ENCODE measurements around the gene CFAP46.
A peak's percentile ranks its signal among the peaks of the same experiment; 100 is the strongest.

Gene CFAP46

GRCh38 chr10:132786476-132786883 is 155.9 kb downstream of the CFAP46 start:
- H3K9me3 ChIP-seq (ENCODE audit: control insufficient read depth, insufficient read depth, low read length) = no peaks in the 10 kb centered on the region
- H3K27ac ChIP-seq (ENCODE audit: low read length) = no peak overlapping the region
- H3K36me3 ChIP-seq (ENCODE audit: control insufficient read depth, insufficient read depth, low read length) = peaks cover 3% of the 10 kb centered on the region; the same call in 1 of the 2 replicates
- H3K4me1 ChIP-seq (ENCODE audit: control insufficient read depth, insufficient read depth, low read length) = peaks cover 5% of the 10 kb centered on the region; the same call in 1 of the 2 replicates
- no CpG with 5 or more reads among the region's 58 CpGs for WGBS (ENCODE audit: insufficient coverage, insufficient read length)
- peaks cover 65% of the 10 kb centered on the region for H3K27me3 ChIP-seq (ENCODE audit: control insufficient read depth, insufficient read depth, low read length)
- H3K4me3 ChIP-seq (ENCODE audit: low read length) = no peak overlapping the region
- DNase-seq (ENCODE audit: low read depth, low spot score) = no peak

- Histone ChIP-seq H3K4me3 (ENCODE audit: low read length) (peak within 1 kb of the TSS; percentile 21; the same call in 1 of the 2 replicates), H3K27ac (ENCODE audit: low read length) (no peak within 1 kb of the TSS), H3K9me3 (ENCODE audit: control insufficient read depth, insufficient read depth, low read length) (no peaks in the 10 kb centered on the region), H3K36me3 (ENCODE audit: control insufficient read depth, insufficient read depth, low read length) (peaks cover 3% of the 10 kb centered on the region; the same call in 1 of the 2 replicates), H3K27me3 (ENCODE audit: control insufficient read depth, insufficient read depth, low read length) (peaks cover 66% of the 10 kb centered on the region), H3K4me1 (ENCODE audit: control insufficient read depth, insufficient read depth, low read length) (peaks cover 5% of the 10 kb centered on the region; the same call in 1 of the 2 replicates)
- no peak for DNase-seq (ENCODE audit: low read depth, low spot score)
- WGBS (ENCODE audit: insufficient coverage, insufficient read length) = no CpG with 5 or more reads among the region's 119 CpGs
These were observed 156.5 kb downstream of the CFAP46 start, which contains the start of gene NKX6-2 for GRCh38 chr10:132785723-132786475. TSS of gene NKX6-2 (minus strand) at chr10:132786147. CDS start at chr10:132785948, 199 bp downstream.

DNA sequence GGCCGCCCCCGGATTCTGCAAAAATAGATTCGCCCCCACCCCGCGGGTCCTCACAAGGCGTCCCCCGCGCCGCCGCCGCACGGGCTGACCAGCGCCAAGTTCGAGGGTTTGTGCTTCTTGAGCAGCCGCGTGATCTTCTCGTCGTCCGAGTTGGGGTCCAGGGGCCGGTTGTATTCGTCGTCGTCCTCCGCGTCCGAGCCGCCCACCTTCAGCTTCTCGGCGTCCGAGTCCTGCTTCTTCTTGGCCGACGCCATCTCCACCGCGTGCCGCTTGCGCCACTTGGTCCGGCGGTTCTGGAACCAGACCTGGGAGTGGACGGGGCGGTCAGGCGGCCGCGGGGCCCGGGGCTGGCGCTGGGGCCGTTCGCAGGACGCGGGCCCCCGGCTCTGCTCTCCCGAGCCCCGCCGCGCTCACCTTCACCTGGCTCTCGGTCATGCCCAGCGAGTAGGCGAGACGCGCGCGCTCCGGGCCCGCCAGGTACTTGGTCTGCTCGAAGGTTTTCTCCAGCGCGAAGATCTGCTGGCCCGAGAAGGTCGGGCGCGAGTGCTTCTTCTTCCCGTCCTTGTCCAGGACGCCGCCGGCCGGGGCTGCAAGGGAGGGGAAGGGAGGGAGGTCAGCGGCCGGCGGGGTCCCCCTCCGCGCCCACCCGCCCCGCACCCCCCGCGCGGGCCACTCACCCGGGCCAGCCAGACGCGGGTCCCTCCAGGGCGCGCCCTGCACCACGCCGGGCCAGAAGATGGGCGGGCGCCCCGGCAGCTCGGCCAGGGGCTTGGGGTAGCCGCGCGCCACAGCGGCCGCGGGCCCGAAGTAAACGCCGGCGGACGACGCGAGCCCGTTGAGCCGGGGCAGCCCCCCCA is 157.3 kb downstream of the CFAP46 start:
- peaks cover 5% of the 10 kb centered on the region; the same call in 1 of the 2 replicates for H3K4me1 ChIP-seq (ENCODE audit: control insufficient read depth, insufficient read depth, low read length)
- peak overlapping the region; percentile 21; the same call in 1 of the 2 replicates for H3K4me3 ChIP-seq (ENCODE audit: low read length)
- H3K9me3 ChIP-seq (ENCODE audit: control insufficient read depth, insufficient read depth, low read length) = no peaks in the 10 kb centered on the region
- no peak overlapping the region for H3K27ac ChIP-seq (ENCODE audit: low read length)
- no CpG with 5 or more reads among the region's 111 CpGs for WGBS (ENCODE audit: insufficient coverage, insufficient read length)
- peaks cover 3% of the 10 kb centered on the region; the same call in 1 of the 2 replicates for H3K36me3 ChIP-seq (ENCODE audit: control insufficient read depth, insufficient read depth, low read length)
- H3K27me3 ChIP-seq (ENCODE audit: control insufficient read depth, insufficient read depth, low read length) = peaks cover 65% of the 10 kb centered on the region
- DNase-seq (ENCODE audit: low read depth, low spot score) = no peak

DNA sequence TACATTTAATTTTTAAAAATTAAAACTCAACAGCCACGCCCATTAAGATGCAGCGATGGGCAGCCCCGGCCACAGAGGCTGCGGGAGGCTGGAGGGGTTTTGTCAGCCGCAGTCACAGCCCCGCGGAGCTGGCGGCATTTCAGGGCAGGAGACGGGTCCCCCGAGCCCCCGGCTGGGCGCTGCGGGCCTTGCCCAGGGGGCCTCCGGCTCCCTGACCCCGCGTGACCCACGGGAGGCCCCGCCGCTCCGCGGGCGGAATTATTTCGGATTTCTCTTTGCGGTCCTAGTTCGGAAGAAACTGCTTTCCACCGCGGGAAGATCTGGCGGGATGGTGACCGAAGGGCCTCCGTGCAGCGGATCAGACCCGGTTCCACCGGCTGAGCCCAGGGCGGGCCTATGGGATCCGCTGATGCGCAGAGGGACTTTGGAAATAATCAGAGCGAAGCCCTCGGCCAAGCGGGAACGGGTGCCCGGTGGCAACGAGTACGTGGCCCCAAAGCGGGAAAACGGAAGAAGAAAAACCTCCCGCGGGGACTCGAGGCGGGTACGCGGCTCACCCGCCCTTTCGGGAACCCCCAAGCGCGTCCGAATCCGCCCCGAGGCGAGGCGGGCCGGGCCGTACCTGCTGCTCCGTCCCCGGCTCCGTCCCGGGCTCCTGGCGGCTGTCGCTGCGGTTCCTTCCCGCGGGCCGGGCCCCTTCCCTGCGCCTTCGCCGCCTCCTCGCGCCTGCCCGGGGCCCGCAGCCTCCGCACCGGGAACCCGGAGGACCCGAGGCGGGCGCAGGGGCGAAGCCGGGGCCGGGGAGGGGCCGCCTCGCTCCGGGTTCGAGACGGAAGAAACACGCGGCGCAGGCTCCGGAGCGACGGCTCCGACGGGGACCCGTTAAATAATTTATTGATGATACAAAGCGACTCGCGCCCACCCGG is 158.2 kb downstream of the CFAP46 start:
- Histone ChIP-seq H3K9me3 (ENCODE audit: control insufficient read depth, insufficient read depth, low read length) (no peaks in the 10 kb centered on the region), H3K4me3 (ENCODE audit: low read length) (no peak overlapping the region), H3K27me3 (ENCODE audit: control insufficient read depth, insufficient read depth, low read length) (peaks cover 57% of the 10 kb centered on the region), H3K27ac (ENCODE audit: low read length) (no peak overlapping the region), H3K4me1 (ENCODE audit: control insufficient read depth, insufficient read depth, low read length) (peaks cover 5% of the 10 kb centered on the region; the same call in 1 of the 2 replicates), H3K36me3 (ENCODE audit: control insufficient read depth, insufficient read depth, low read length) (peaks cover 5% of the 10 kb centered on the region; the same call in 1 of the 2 replicates)
- no CpG with 5 or more reads among the region's 106 CpGs for WGBS (ENCODE audit: insufficient coverage, insufficient read length)
- no peak for DNase-seq (ENCODE audit: low read depth, low spot score)

DNA sequence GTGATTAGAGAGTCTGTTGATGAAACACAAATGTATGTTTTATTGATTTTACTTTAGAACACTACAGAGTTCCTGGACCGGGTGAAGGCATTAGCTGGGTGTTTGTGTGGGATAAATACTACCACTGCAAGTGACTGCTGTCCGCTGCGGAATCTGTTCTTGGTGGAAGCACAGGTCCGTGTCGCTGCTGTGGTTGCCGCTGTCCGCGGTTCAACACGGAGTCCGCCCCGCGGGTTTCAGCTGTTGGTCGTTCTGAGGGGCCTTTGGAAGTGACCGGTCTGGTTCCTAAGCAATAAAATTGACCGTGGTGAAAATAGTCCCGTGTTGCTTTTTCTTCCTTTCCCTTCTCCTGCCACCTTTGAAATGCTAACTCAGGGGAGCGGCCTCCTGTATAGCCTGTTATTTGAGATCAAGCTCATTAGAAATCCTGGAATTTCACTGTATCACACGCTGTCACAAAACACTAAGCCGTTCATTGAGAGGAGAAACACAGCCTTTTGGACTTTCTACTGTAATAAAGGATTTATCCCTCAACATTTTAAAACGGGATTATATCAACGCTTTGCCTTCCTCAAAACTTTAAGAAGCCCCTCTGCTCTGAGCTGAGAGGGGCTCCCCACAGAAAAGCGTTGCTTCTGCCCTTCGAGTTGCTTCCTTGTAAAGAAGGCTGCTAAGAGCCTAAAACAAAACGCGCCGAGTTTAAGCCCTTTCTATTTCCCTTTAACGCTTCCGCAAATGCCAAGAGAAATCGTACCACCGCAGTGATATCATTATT is 159.0 kb downstream of the CFAP46 start:
- no CpG with 5 or more reads among the region's 30 CpGs for WGBS (ENCODE audit: insufficient coverage, insufficient read length)
- Histone ChIP-seq H3K9me3 (ENCODE audit: control insufficient read depth, insufficient read depth, low read length) (no peaks in the 10 kb centered on the region), H3K36me3 (ENCODE audit: control insufficient read depth, insufficient read depth, low read length) (peaks cover 6% of the 10 kb centered on the region; the same call in 1 of the 2 replicates), H3K4me1 (ENCODE audit: control insufficient read depth, insufficient read depth, low read length) (peaks cover 5% of the 10 kb centered on the region; the same call in 1 of the 2 replicates), H3K27ac (ENCODE audit: low read length) (no peak overlapping the region), H3K4me3 (ENCODE audit: low read length) (no peak overlapping the region), H3K27me3 (ENCODE audit: control insufficient read depth, insufficient read depth, low read length) (peaks cover 49% of the 10 kb centered on the region)
- no peak for DNase-seq (ENCODE audit: low read depth, low spot score)

DNA sequence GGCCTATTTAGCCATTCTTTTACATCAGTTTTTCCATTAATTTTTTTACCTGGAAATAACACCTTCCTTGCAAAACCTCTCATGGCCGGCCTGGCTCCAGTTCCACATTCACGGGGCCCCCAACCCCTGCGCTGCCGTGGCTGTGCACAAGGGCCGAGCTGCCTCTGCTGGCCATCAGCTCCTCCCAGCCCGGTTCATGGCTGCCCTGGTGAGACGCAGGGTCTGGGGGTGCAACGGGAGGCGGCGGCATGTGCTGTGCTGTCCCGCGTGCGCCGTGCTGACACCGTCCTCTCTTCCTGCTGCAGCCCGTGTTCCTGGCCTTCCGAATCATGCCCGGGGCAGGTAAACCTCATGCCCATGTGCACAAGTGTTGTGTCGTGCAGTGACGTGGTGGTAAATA is 160.8 kb downstream of the CFAP46 start:
- H3K27me3 ChIP-seq (ENCODE audit: control insufficient read depth, insufficient read depth, low read length) = peaks cover 36% of the 10 kb centered on the region
- no CpG with 5 or more reads among the region's 20 CpGs for WGBS (ENCODE audit: insufficient coverage, insufficient read length)
- no peak for DNase-seq (ENCODE audit: low read depth, low spot score)

DNA sequence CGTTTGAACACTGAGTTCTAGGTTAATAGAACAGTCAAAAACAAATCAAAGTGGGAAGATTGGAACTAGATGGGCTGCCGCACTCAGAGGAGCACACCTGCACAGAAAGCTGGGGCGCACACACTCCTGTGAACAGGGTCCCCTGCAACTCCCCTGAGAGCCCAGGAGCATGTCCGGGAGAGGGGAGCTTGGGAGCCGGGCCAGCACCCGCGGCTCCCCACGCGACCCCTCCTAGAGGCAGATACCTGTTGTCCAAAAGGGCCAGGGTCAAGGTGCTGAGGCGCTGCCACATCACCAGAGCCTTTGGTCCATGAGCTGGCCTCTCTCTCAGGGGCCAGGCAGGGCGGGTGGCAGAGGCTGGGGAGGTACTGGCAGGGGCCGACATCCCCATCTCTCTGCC is 162.0 kb downstream of the CFAP46 start:
- peaks cover 31% of the 10 kb centered on the region for H3K27me3 ChIP-seq (ENCODE audit: control insufficient read depth, insufficient read depth, low read length)
- H3K4me3 ChIP-seq (ENCODE audit: low read length) = no peak overlapping the region
- WGBS (ENCODE audit: insufficient coverage, insufficient read length) = no CpG with 5 or more reads among the region's 12 CpGs
- H3K9me3 ChIP-seq (ENCODE audit: control insufficient read depth, insufficient read depth, low read length) = no peaks in the 10 kb centered on the region
- H3K36me3 ChIP-seq (ENCODE audit: control insufficient read depth, insufficient read depth, low read length) = peaks cover 6% of the 10 kb centered on the region; the same call in 1 of the 2 replicates
- H3K4me1 ChIP-seq (ENCODE audit: control insufficient read depth, insufficient read depth, low read length) = peaks cover 2% of the 10 kb centered on the region; the same call in 1 of the 2 replicates
- no peak overlapping the region for H3K27ac ChIP-seq (ENCODE audit: low read length)
- DNase-seq (ENCODE audit: low read depth, low spot score) = no peak

More for the DNA sequence above, 160.8 kb downstream of the CFAP46 start:
- Histone ChIP-seq H3K4me3 (ENCODE audit: low read length) (no peak overlapping the region), H3K27ac (ENCODE audit: low read length) (no peak overlapping the region), H3K36me3 (ENCODE audit: control insufficient read depth, insufficient read depth, low read length) (peaks cover 6% of the 10 kb centered on the region; the same call in 1 of the 2 replicates), H3K4me1 (ENCODE audit: control insufficient read depth, insufficient read depth, low read length) (peaks cover 5% of the 10 kb centered on the region; the same call in 1 of the 2 replicates), H3K9me3 (ENCODE audit: control insufficient read depth, insufficient read depth, low read length) (no peaks in the 10 kb centered on the region)

GRCh38 chr10:132779549-132780294 is 162.6 kb downstream of the CFAP46 start:
- no peak for DNase-seq (ENCODE audit: low read depth, low spot score)
- no peak overlapping the region for H3K4me3 ChIP-seq (ENCODE audit: low read length)
- peaks cover 25% of the 10 kb centered on the region for H3K27me3 ChIP-seq (ENCODE audit: control insufficient read depth, insufficient read depth, low read length)
- H3K36me3 ChIP-seq (ENCODE audit: control insufficient read depth, insufficient read depth, low read length) = peaks cover 6% of the 10 kb centered on the region; the same call in 1 of the 2 replicates
- H3K9me3 ChIP-seq (ENCODE audit: control insufficient read depth, insufficient read depth, low read length) = no peaks in the 10 kb centered on the region
- H3K27ac ChIP-seq (ENCODE audit: low read length) = no peak overlapping the region
- peaks cover 4% of the 10 kb centered on the region; the same call in 1 of the 2 replicates for H3K4me1 ChIP-seq (ENCODE audit: control insufficient read depth, insufficient read depth, low read length)
- WGBS (ENCODE audit: insufficient coverage, insufficient read length) = no CpG with 5 or more reads among the region's 41 CpGs

All from iPS DF 6.9 (cell line).